Naive thymus-derived CD4-positive, alpha-beta T cell (primary cell): ENCODE results near the gene VPS13D. TPM values are rescaled to one million over a fixed set of nuclear protein-coding genes. Genes with fewer than 3 reads are reported as not detected.

Experiments
- ATAC-seq: fragments of 150-1000 bp; cut with Tn5 transposase; 2 replicates; pipeline ENCODE4 v1.10.0; 2021; ENCODE audit warnings: mild to moderate bottlenecking, moderate library complexity
- CTCF ChIA-PET: fragments of 350-600 bp; sonication (Branson Sonifier 250); formaldehyde crosslinking; loops from one replicate; lab custom pipeline; 2021; ENCODE audit warnings: antibody characterized with exemption; lab: Charles Lee
- POLR2A ChIA-PET: fragments of 350-600 bp; sonication (Branson Sonifier 250); formaldehyde crosslinking; loops from one replicate; lab custom pipeline; 2021; ENCODE audit warnings: antibody characterized with exemption, inconsistent platforms; lab: Charles Lee
- DNase-seq, 9 donors: peaks; one replicate each; pipeline versions ENCODE4 v3.0.0 to v3.0.0-alpha.2; 2020 to 2022; ENCODE audit warnings: mixed read lengths in 1 of 9
- H3K27ac ChIP-seq: one replicate; pipeline ENCODE4 v1.7.0; 2013; ENCODE audit warnings: mild to moderate bottlenecking, low read depth, low read length, moderate library complexity
- H3K27me3 ChIP-seq, 2 donors: one replicate each; pipeline ENCODE4 v1.7.0; 2013; ENCODE audit warnings: low read length in 2 of 2, mild to moderate bottlenecking in 2 of 2, moderate library complexity in 2 of 2; ENCODE audit not compliant: control insufficient read depth in 2 of 2, insufficient read depth in 2 of 2
- H3K36me3 ChIP-seq, 3 experiments: 1 replicate in 2 of 3; 2 replicates in 1 of 3; pipeline ENCODE4 v1.7.0; 2013; ENCODE audit warnings: low read length in 3 of 3, mild to moderate bottlenecking in 3 of 3, moderate library complexity in 1 of 3; ENCODE audit not compliant: insufficient read depth in 3 of 3, control insufficient read depth in 2 of 3
- H3K4me1 ChIP-seq, 2 donors: one replicate each; pipeline ENCODE4 v1.7.0; 2013; ENCODE audit warnings: low read length in 2 of 2, mild to moderate bottlenecking in 2 of 2, moderate library complexity in 1 of 2; ENCODE audit not compliant: control insufficient read depth in 2 of 2, insufficient read depth in 2 of 2
- H3K4me3 ChIP-seq: 2 replicates; pipeline ENCODE4 v1.7.0; 2013; ENCODE audit warnings: mild to moderate bottlenecking, low read length
- H3K9me3 ChIP-seq, 3 experiments: 1 replicate in 2 of 3; 2 replicates in 1 of 3; pipeline ENCODE4 v1.7.0; 2013; ENCODE audit warnings: low read length in 3 of 3; ENCODE audit not compliant: control insufficient read depth in 2 of 3
- H3K27ac Mint-ChIP-seq, 9 donors: one replicate each; pipeline ENCODE4 v1.8.0; 2020 to 2022; ENCODE audit warnings: mixed read lengths in 9 of 9, mild to moderate bottlenecking in 8 of 9, moderate library complexity in 5 of 9, inconsistent platforms in 2 of 9
- H3K27me3 Mint-ChIP-seq, 5 donors: one replicate each; pipeline ENCODE4 v1.8.0; 2021 to 2022; ENCODE audit warnings: mixed read lengths in 5 of 5, mild to moderate bottlenecking in 1 of 5
- H3K36me3 Mint-ChIP-seq, 5 donors: one replicate each; pipeline ENCODE4 v1.8.0; 2020 to 2022; ENCODE audit warnings: mixed read lengths in 5 of 5, mild to moderate bottlenecking in 3 of 5, inconsistent platforms in 1 of 5
- H3K4me1 Mint-ChIP-seq, 7 donors: one replicate each; pipeline ENCODE4 v1.8.0; 2020 to 2022; ENCODE audit warnings: mixed read lengths in 7 of 7, mild to moderate bottlenecking in 3 of 7, inconsistent platforms in 1 of 7
- H3K4me3 Mint-ChIP-seq, 10 donors: one replicate each; pipeline ENCODE4 v1.8.0; 2020 to 2022; ENCODE audit warnings: mild to moderate bottlenecking in 10 of 10, mixed read lengths in 10 of 10, moderate library complexity in 6 of 10, inconsistent platforms in 2 of 10
- H3K9me3 Mint-ChIP-seq, 11 donors: one replicate each; pipeline ENCODE4 v1.8.0; 2020 to 2022; ENCODE audit warnings: mixed read lengths in 11 of 11, mild to moderate bottlenecking in 4 of 11, inconsistent platforms in 1 of 11, moderate library complexity in 1 of 11
- intact Hi-C, 2 donors: fragments of 100-400 bp; cut with micrococcal nuclease; formaldehyde crosslinking; loops; one replicate each; pipeline ENCODE4 v1.15.1; 2023
- polyA plus RNA-seq, 2 donors: library from polyadenylated mRNA; unstranded; fragments of 300-500 nt; fragmentation: Illumina TruSeq; gene quantifications; one replicate each; pipeline ENCODE4 v1.2.3, GENCODE V29; 2021
- total RNA-seq, 6 experiments: library from RNA in 5 of 6; stranded (reverse) in 5 of 6; gene quantifications; 1 replicate in 5 of 6; 2 replicates in 1 of 6; pipeline ENCODE4 v1.2.3 and lab custom pipeline; 2021 to 2026

VPS13D gene
- total and polyA plus RNA-seq, 7 experiments from 2014 or later: 6.5 to 94.4 (median 73.2) TPM

DNA sequence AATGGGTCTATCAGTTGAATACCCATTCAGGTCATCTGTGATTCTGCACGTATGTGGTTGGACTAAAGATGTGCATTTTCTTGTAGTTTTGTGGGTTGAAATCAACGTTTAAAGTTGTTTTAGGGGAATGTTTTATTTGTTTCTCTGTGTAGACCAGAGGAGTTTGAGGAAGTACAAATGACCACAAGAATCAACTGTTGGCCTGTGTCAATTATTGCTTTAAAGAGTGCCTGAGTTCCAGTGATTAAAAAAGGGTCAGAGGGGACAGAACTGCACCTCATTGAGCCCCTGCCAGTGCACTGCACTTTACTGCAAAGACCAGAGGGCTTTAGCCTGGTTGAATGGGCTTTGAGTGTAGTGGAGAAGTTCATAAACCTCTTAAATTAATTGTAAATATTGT is 190.3 kb downstream of the VPS13D start:
- peaks cover 4 to 13% of the 10 kb centered on the region in 2 donors for H3K4me1 ChIP-seq
- peaks cover 19 to 66% (median 31%) of the 10 kb centered on the region in 5 donors for H3K36me3 Mint-ChIP-seq
- no peaks in the 10 kb centered on the region for H3K9me3 Mint-ChIP-seq
- H3K27me3 Mint-ChIP-seq: no peaks in the 10 kb centered on the region
- no peaks in the 10 kb centered on the region for H3K9me3 ChIP-seq
- no peak overlapping the region for H3K4me3 Mint-ChIP-seq
- H3K27ac ChIP-seq: no peak overlapping the region
- H3K36me3 ChIP-seq: peaks cover 0 to 16% (median 0%) of the 10 kb centered on the region in 3 experiments
- DNase-seq (no peak), ATAC-seq (no peak)
- H3K27ac Mint-ChIP-seq: peak overlapping the region in 1 of 9 donors; percentile 64
- intact Hi-C loops: loop anchor here (2.0 to 5.0 kb wide), 4 partner anchors 15 to 197 kb away; partner anchors contain the start of gene DHRS3 (in 1 of the 2)
- no peaks in the 10 kb centered on the region for H3K27me3 ChIP-seq
- ChIA-PET CTCF (no interaction called here), POLR2A (no interaction called here)
- peaks cover 11 to 57% (median 36%) of the 10 kb centered on the region in 7 donors for H3K4me1 Mint-ChIP-seq
- no peak overlapping the region for H3K4me3 ChIP-seq

GRCh38 chr1:12422488-12422887 is 192.7 kb downstream of the VPS13D start:
- POLR2A ChIA-PET: interaction anchor here (0.6 to 0.9 kb wide), 2 partner anchors 18 to 199 kb away, joined by 3 read pairs; no protein-coding TSS in a partner anchor
- DNase-seq (no peak), ATAC-seq (no peak)
- Mint-ChIP-seq H3K27me3 (no peaks in the 10 kb centered on the region), H3K36me3 (peaks cover 11 to 59% (median 20%) of the 10 kb centered on the region in 5 donors), H3K4me3 (no peak overlapping the region), H3K27ac (peak overlapping the region in 4 of 9 donors; percentile 13 to 48 (median 38)), H3K4me1 (peaks cover 14 to 42% (median 27%) of the 10 kb centered on the region in 7 donors), H3K9me3 (no peaks in the 10 kb centered on the region)
- H3K27me3 ChIP-seq: no peaks in the 10 kb centered on the region
- H3K4me3 ChIP-seq: no peak overlapping the region
- CTCF ChIA-PET: interaction anchor here (1.2 to 1.5 kb wide), 2 partner anchors 12 to 13 kb away, joined by 4 read pairs; no protein-coding TSS in a partner anchor
- no peaks in the 10 kb centered on the region for H3K9me3 ChIP-seq
- peaks cover 0 to 7% (median 0%) of the 10 kb centered on the region in 3 experiments for H3K36me3 ChIP-seq
- H3K4me1 ChIP-seq: peaks cover 3 to 4% of the 10 kb centered on the region in 2 donors
- intact Hi-C loops: loop anchor here (5.0 kb wide), 2 partner anchors 35 to 195 kb away; partner anchors contain the start of gene DHRS3 (in 1 of the 2)
- H3K27ac ChIP-seq: no peak overlapping the region

- no peaks in the 10 kb centered on the region for H3K27me3 Mint-ChIP-seq
- Histone ChIP-seq H3K9me3 (no peaks in the 10 kb centered on the region), H3K36me3 (peaks cover 0 to 4% (median 0%) of the 10 kb centered on the region in 3 experiments), H3K27ac (no peak overlapping the region), H3K4me1 (peaks cover 0 to 4% of the 10 kb centered on the region in 2 donors), H3K27me3 (no peaks in the 10 kb centered on the region), H3K4me3 (no peak overlapping the region)
- ChIA-PET POLR2A (interaction anchor here (0.8 to 2.3 kb wide), 5 partner anchors 10 to 195 kb away, joined by 3 to 10 read pairs (median 4); no protein-coding TSS in a partner anchor), CTCF (interaction anchor here (1.0 to 1.2 kb wide), 2 partner anchors 8 to 196 kb away, joined by 3 to 4 read pairs; no protein-coding TSS in a partner anchor)
- intact Hi-C loops: loop anchor here (5.0 kb wide), 2 partner anchors 37 to 193 kb away; partner anchors contain the start of gene DHRS3 (in 1 of the 2)
- ATAC-seq (no peak), DNase-seq (no peak)
- H3K27ac Mint-ChIP-seq: peak overlapping the region in 2 of 9 donors; percentile 43 to 57
- H3K4me1 Mint-ChIP-seq: peaks cover 14 to 45% (median 31%) of the 10 kb centered on the region in 7 donors
- H3K9me3 Mint-ChIP-seq: no peaks in the 10 kb centered on the region
- H3K4me3 Mint-ChIP-seq: no peak overlapping the region
- H3K36me3 Mint-ChIP-seq: peaks cover 5 to 48% (median 21%) of the 10 kb centered on the region in 5 donors
Observed at GRCh38 chr1:12424087-12424529, 194.3 kb downstream of the VPS13D start.

DNA sequence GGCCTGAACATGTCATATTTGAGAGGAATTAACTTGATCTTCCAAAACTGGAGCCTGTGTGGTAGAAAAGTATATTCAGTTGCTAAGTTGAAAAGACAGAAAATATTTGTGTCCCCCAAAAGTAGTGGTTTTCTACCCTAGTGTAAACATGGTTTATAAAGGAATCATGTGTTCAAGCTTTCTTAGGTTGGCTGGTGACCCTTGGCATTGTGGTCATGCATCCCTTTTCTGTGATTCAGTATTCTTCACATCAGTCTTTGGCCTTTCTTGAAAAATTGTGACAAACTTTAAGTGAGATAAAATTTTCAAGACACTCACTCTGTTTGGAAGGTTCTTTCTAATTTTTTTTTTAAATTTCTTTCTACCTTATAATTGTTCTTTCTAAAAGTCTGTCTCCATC is 195.0 kb downstream of the VPS13D start:
- Histone ChIP-seq H3K27ac (no peak overlapping the region), H3K4me3 (no peak overlapping the region), H3K36me3 (no peaks in the 10 kb centered on the region), H3K4me1 (peaks cover 0 to 4% of the 10 kb centered on the region in 2 donors), H3K27me3 (no peaks in the 10 kb centered on the region), H3K9me3 (no peaks in the 10 kb centered on the region)
- H3K4me1 Mint-ChIP-seq: peaks cover 14 to 45% (median 31%) of the 10 kb centered on the region in 7 donors
- H3K27ac Mint-ChIP-seq: peak overlapping the region in 1 of 9 donors; percentile 57
- peaks cover 0 to 41% (median 16%) of the 10 kb centered on the region in 5 donors for H3K36me3 Mint-ChIP-seq
- ATAC-seq (no peak), DNase-seq (no peak)
- ChIA-PET CTCF (interaction anchor here (1.0 to 1.2 kb wide), 2 partner anchors 9 to 196 kb away, joined by 3 to 4 read pairs; no protein-coding TSS in a partner anchor), POLR2A (interaction anchor here (0.8 to 2.3 kb wide), 5 partner anchors 9 to 194 kb away, joined by 3 to 10 read pairs (median 4); no protein-coding TSS in a partner anchor)
- no peaks in the 10 kb centered on the region for H3K9me3 Mint-ChIP-seq
- no peak overlapping the region for H3K4me3 Mint-ChIP-seq
- H3K27me3 Mint-ChIP-seq: no peaks in the 10 kb centered on the region
- intact Hi-C loops: loop anchor here (5.0 kb wide), 2 partner anchors 37 to 193 kb away; partner anchors contain the start of gene DHRS3 (in 1 of the 2)

DNA sequence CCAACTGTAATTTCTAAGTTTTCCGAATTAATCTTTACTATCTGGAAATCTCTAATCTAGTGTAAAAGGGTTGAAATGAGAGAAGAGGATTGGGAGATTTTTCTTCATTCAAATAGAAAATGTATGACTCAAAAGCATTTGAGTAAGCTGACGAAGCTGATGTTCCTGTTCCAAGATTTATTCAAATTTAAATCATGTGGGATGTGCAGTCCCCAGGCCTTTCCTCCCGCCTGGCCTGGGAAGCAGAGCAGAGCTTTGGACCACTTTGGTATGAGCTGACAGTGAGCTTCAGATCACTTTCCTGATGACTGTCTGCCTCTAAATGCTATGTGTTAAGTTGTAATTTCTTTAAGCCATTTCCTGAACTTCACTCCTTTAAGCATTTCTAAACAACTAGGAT is 196.2 kb downstream of the VPS13D start:
- ATAC-seq: no peak
- Mint-ChIP-seq H3K36me3 (peaks cover 0 to 34% (median 16%) of the 10 kb centered on the region in 5 donors), H3K27me3 (no peaks in the 10 kb centered on the region), H3K4me1 (peaks cover 16 to 51% (median 31%) of the 10 kb centered on the region in 7 donors), H3K27ac (peak overlapping the region in 1 of 9 donors; percentile 3), H3K9me3 (no peaks in the 10 kb centered on the region), H3K4me3 (no peak overlapping the region)
- intact Hi-C loops: no loop called here
- no peaks in the 10 kb centered on the region for H3K27me3 ChIP-seq
- no peaks in the 10 kb centered on the region for H3K36me3 ChIP-seq
- peaks cover 0 to 4% of the 10 kb centered on the region in 2 donors for H3K4me1 ChIP-seq
- CTCF ChIA-PET: no interaction called here
- no peak for DNase-seq
- H3K9me3 ChIP-seq: no peaks in the 10 kb centered on the region
- no peak overlapping the region for H3K27ac ChIP-seq
- H3K4me3 ChIP-seq: no peak overlapping the region
- POLR2A ChIA-PET: interaction anchor here (1.0 to 1.1 kb wide), 2 partner anchors 10 to 13 kb away, joined by 3 read pairs; no protein-coding TSS in a partner anchor

- Histone ChIP-seq H3K4me3 (no peak overlapping the region), H3K4me1 (peaks cover 2 to 4% of the 10 kb centered on the region in 2 donors), H3K27me3 (no peaks in the 10 kb centered on the region), H3K9me3 (no peaks in the 10 kb centered on the region), H3K36me3 (no peaks in the 10 kb centered on the region), H3K27ac (no peak overlapping the region)
- Mint-ChIP-seq H3K4me1 (peaks cover 13 to 41% (median 29%) of the 10 kb centered on the region in 7 donors), H3K27me3 (no peaks in the 10 kb centered on the region), H3K27ac (peak overlapping the region in 2 of 9 donors; percentile 1 to 42), H3K36me3 (peaks cover 0 to 21% (median 11%) of the 10 kb centered on the region in 5 donors), H3K9me3 (no peaks in the 10 kb centered on the region), H3K4me3 (no peak overlapping the region)
- POLR2A ChIA-PET: no interaction called here
- DNase-seq (no peak), ATAC-seq (no peak)
- intact Hi-C loops: no loop called here
- CTCF ChIA-PET: interaction anchor here (1.6 kb wide), 1 partner anchor 25 kb away, joined by 5 read pairs; no protein-coding TSS in a partner anchor
Observed at GRCh38 chr1:12428334-12428733, 198.5 kb downstream of the VPS13D start.
